ENCODE results near the gene RAB11FIP4.

The RAB11FIP4 gene

GRCh38 chr17:31575043-31575442 lies 183.6 kb downstream of the RAB11FIP4 start:
- Histone ChIP-seq H3K36me3 (ENCODE audit: control insufficient read depth, low read length) (no peaks in the 10 kb centered on the region), H3K27me3 (ENCODE audit: control insufficient read depth, low read length) (no peaks in the 10 kb centered on the region; the same call in 1 of the 2 replicates), H3K79me2 (ENCODE audit: control insufficient read depth, low read length) (no peaks in the 10 kb centered on the region), H3K4me2 (ENCODE audit: low read length) (no peak overlapping the region), H3K4me1 (ENCODE audit: control insufficient read depth, low read length) (no peaks in the 10 kb centered on the region), H3K4me3 (ENCODE audit: low read length) (no peak overlapping the region), H4K20me1 (ENCODE audit: control insufficient read depth, insufficient read depth, low read depth, low read length) (0 out of 2 replicates have a peak, but pooled peaks cover 3% of the 10 kb centered on the region), H3K9me3 (ENCODE audit: control insufficient read depth, insufficient read depth, low read length) (no peaks in the 10 kb centered on the region), H3K9me2 (replicated peaks; ENCODE audit: control insufficient read depth, low read length) (no peaks in the 10 kb centered on the region), H3F3A (ENCODE audit: control insufficient read depth, insufficient read depth) (no peaks in the 10 kb centered on the region), H3K27ac (ENCODE audit: low read depth, low read length) (no peak overlapping the region)
- TF ChIP-seq EZH2phosphoT487 (IDR thresholded peaks at IDR 0.05; ENCODE audit: borderline replicate concordance, low read length) (no peak), CTCF (IDR thresholded peaks at IDR 0.05; ENCODE audit: low read depth, low read length, poor library complexity, severe bottlenecking) (no peak)

GRCh38 chr17:31579265-31579664 lies 187.8 kb downstream of the RAB11FIP4 start:
- Histone ChIP-seq H3K4me1 (ENCODE audit: control insufficient read depth, low read length) (no peaks in the 10 kb centered on the region), H3K27ac (ENCODE audit: low read depth, low read length) (no peak overlapping the region)
- no peak for TF ChIP-seq CTCF (IDR thresholded peaks at IDR 0.05; ENCODE audit: low read depth, low read length, poor library complexity, severe bottlenecking)

GRCh38 chr17:31580316-31580705 lies 188.8 kb downstream of the RAB11FIP4 start:
- H3K4me3 ChIP-seq (ENCODE audit: low read length) = no peak overlapping the region
- no peaks in the 10 kb centered on the region for H3K9me3 ChIP-seq (ENCODE audit: control insufficient read depth, insufficient read depth, low read length)

More at GRCh38 chr17:31579265-31579664, 187.8 kb downstream of the RAB11FIP4 start:
- no peaks in the 10 kb centered on the region for H3F3A ChIP-seq (ENCODE audit: control insufficient read depth, insufficient read depth)
- H3K36me3 ChIP-seq (ENCODE audit: control insufficient read depth, low read length) = no peaks in the 10 kb centered on the region
- H3K27me3 ChIP-seq (ENCODE audit: control insufficient read depth, low read length) = no peaks in the 10 kb centered on the region; the same call in 1 of the 2 replicates
- no peaks in the 10 kb centered on the region for H3K9me2 ChIP-seq (replicated peaks; ENCODE audit: control insufficient read depth, low read length)
- H3K9me3 ChIP-seq (ENCODE audit: control insufficient read depth, insufficient read depth, low read length) = no peaks in the 10 kb centered on the region
- H4K20me1 ChIP-seq (ENCODE audit: control insufficient read depth, insufficient read depth, low read depth, low read length) = no peaks in the 10 kb centered on the region
- no peaks in the 10 kb centered on the region for H3K79me2 ChIP-seq (ENCODE audit: control insufficient read depth, low read length)
- no peak overlapping the region for H3K4me3 ChIP-seq (ENCODE audit: low read length)
- no peak overlapping the region for H3K4me2 ChIP-seq (ENCODE audit: low read length)

More at GRCh38 chr17:31580316-31580705, 188.8 kb downstream of the RAB11FIP4 start:
- Histone ChIP-seq H3K9me2 (replicated peaks; ENCODE audit: control insufficient read depth, low read length) (no peaks in the 10 kb centered on the region), H4K20me1 (ENCODE audit: control insufficient read depth, insufficient read depth, low read depth, low read length) (no peaks in the 10 kb centered on the region), H3K79me2 (ENCODE audit: control insufficient read depth, low read length) (no peaks in the 10 kb centered on the region), H3K36me3 (ENCODE audit: control insufficient read depth, low read length) (no peaks in the 10 kb centered on the region), H3K27me3 (ENCODE audit: control insufficient read depth, low read length) (no peaks in the 10 kb centered on the region), H3K4me1 (ENCODE audit: control insufficient read depth, low read length) (no peaks in the 10 kb centered on the region), H3K27ac (ENCODE audit: low read depth, low read length) (no peak overlapping the region), H3F3A (ENCODE audit: control insufficient read depth, insufficient read depth) (no peaks in the 10 kb centered on the region), H3K4me2 (ENCODE audit: low read length) (no peak overlapping the region)
- no peak for TF ChIP-seq CTCF (IDR thresholded peaks at IDR 0.05; ENCODE audit: low read depth, low read length, poor library complexity, severe bottlenecking)
- no peak for TF ChIP-seq EZH2phosphoT487 (IDR thresholded peaks at IDR 0.05; ENCODE audit: borderline replicate concordance, low read length)
